Right lobe of liver (tissue), 6 donors: ENCODE data around the gene CBLL1. TPM values are rescaled to one million over a fixed set of nuclear protein-coding genes. Genes with fewer than 3 reads are reported as not detected.

Experiments used
- ATAC-seq, 4 donors: fragments of 200-7000 bp; cut with Tn5 transposase; one replicate each; pipeline ENCODE4 v1.9.1; 2020; ENCODE audit warnings: mild to moderate bottlenecking in 4 of 4, moderate library complexity in 4 of 4
- DNase-seq, 3 donors: peaks; one replicate each; pipeline ENCODE4 v3.0.0-alpha.2; 2020
- H3K27ac ChIP-seq, 3 donors: fragments of 200-600 bp; one replicate each; pipeline ENCODE4 v1.8.0; 2022
- H3K27me3 ChIP-seq, 2 donors: fragments of 200-600 bp; one replicate each; pipeline ENCODE4 v1.8.0; 2022
- H3K36me3 ChIP-seq, 4 donors: fragments of 200-600 bp; sonication (generic) in 1 of 4; one replicate each; pipeline versions ENCODE4 v1.5.1 to v1.8.0; 2017 to 2022; ENCODE audit warnings: control low read depth in 1 of 4
- H3K4me1 ChIP-seq, 4 donors: fragments of 200-600 bp; sonication (generic) in 1 of 4; one replicate each; pipeline versions ENCODE4 v1.5.1 to v1.8.0; 2017 to 2022; ENCODE audit warnings: control low read depth in 1 of 4
- H3K4me3 ChIP-seq, 3 donors: fragments of 200-600 bp; one replicate each; pipeline ENCODE4 v1.8.0; 2022
- H3K9me3 ChIP-seq, 4 donors: fragments of 200-600 bp; sonication (generic) in 1 of 4; one replicate each; pipeline versions ENCODE4 v1.5.1 to v1.8.0; 2017 to 2022; ENCODE audit warnings: control low read depth in 1 of 4
- POLR2A ChIP-seq: fragments of 450-650 bp; IDR thresholded peaks from one replicate; pipeline ENCODE4 v1.6.1; 2017; ENCODE audit warnings: antibody characterized with exemption, mild to moderate bottlenecking
- WGBS: methylation state at CpG from one replicate; pipeline ENCODE4 v1.1.6; 2018; ENCODE audit warnings: low coverage, low lambda C conversion rate; ENCODE audit not compliant: insufficient coverage; ENCODE audit errors: missing lambda C conversion rate; 5-methylcytosine and 5-hydroxymethylcytosine counted together
- intact Hi-C, 2 donors: fragments of 100-400 bp; cut with DNase I; formaldehyde crosslinking; loops; one replicate each; pipeline versions ENCODE4 v1.11.2 to v1.14.1; 2022
- total RNA-seq, 6 experiments: library from RNA; depleted of rRNA in 2 of 6; stranded (reverse); fragments of >200 nt in 2 of 6; fragmentation: NEBNext Ultra II Directional in 3 of 6; extraction: Animal tissue kit (Norgen Biotek cat#: 25700) in 3 of 6; gene quantifications; one replicate each; pipeline versions ENCODE4 v1.1.0 to v1.2.4, GENCODE V29; 2016 to 2023
- TF ChIP-seq, protein P1 (sequence below), 4 donors: fragments of 200-600 bp in 3 of 4; fragments of 450-650 bp in 1 of 4; IDR thresholded peaks; one replicate each; pipeline versions ENCODE4 v1.5.1 to v1.8.0; 2016 to 2022; ENCODE audit warnings: antibody characterized with exemption in 4 of 4, mild to moderate bottlenecking in 2 of 4
- donor health status: DM: no; HTN: yes; CAD: no.
- donor health status: DM: no; HTN: no; CAD: no.
- donor health status: DM: no; HTN: no; CAD: no.
- donor health status: DM: no; HTN: yes; CAD: no.
- donor health status: DM: no; HTN: yes; CAD: no.

Gene CBLL1
- total RNA-seq, 6 experiments from 2014 or later = 5.8 to 11.6 (median 8.5) TPM

DNA sequence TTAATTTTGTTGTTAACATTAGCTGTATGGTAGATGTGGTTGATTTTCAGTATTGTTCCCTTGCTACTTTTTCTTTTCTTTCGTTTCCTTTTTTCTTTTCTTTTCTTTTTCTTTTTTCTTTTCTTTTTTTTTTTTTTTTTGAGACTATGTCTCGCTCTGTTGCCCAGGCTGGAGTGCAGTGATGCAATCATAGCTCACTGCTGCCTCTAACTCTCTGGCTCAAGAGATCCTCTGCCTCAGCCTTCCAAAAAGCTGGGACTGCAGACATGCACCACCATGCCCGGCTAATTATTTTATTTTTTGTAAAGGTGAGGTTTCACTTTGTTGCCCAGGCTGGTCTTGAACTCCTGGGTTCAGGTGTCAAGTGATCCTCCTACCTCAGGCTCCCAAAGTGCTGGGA lies 44.7 kb downstream of the CBLL1 start:
- Histone ChIP-seq H3K27me3 (no peaks in the 10 kb centered on the region), H3K36me3 (no peaks in the 10 kb centered on the region), H3K9me3 (no peaks in the 10 kb centered on the region), H3K27ac (no peak overlapping the region), H3K4me3 (no peak overlapping the region), H3K4me1 (no peaks in the 10 kb centered on the region)
- TF ChIP-seq, protein P1, sequence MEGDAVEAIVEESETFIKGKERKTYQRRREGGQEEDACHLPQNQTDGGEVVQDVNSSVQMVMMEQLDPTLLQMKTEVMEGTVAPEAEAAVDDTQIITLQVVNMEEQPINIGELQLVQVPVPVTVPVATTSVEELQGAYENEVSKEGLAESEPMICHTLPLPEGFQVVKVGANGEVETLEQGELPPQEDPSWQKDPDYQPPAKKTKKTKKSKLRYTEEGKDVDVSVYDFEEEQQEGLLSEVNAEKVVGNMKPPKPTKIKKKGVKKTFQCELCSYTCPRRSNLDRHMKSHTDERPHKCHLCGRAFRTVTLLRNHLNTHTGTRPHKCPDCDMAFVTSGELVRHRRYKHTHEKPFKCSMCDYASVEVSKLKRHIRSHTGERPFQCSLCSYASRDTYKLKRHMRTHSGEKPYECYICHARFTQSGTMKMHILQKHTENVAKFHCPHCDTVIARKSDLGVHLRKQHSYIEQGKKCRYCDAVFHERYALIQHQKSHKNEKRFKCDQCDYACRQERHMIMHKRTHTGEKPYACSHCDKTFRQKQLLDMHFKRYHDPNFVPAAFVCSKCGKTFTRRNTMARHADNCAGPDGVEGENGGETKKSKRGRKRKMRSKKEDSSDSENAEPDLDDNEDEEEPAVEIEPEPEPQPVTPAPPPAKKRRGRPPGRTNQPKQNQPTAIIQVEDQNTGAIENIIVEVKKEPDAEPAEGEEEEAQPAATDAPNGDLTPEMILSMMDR (IDR thresholded peaks at IDR 0.05) = no peak
- no peak for TF ChIP-seq POLR2A
- no peak for DNase-seq
- no peak for ATAC-seq
- intact Hi-C loops = no loop called here
- whole genome bisulfite sequencing = 67% methylated on average over 3 of the region's 3 CpGs

DNA sequence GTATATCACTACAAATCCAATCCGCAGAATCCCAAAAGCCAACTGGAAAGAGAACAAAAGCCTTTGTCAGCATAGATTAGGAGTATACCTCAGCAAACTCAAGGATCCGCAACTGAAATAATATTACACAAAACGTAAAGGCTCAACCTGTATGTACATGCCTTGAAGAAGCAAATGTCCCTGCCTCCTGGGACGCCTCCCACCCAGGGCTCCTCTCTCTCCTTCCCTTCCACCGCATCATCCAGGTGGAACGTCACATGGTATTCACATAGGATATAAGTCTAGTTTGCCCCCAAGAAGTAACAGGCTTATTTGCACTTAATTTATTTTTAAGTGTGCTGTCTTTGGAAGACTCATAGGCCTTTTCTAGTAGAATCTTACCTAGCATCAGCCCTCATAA lies 45.7 kb downstream of the CBLL1 start:
- Histone ChIP-seq H3K27ac (no peak overlapping the region), H3K36me3 (no peaks in the 10 kb centered on the region), H3K9me3 (no peaks in the 10 kb centered on the region), H3K4me1 (no peaks in the 10 kb centered on the region), H3K4me3 (no peak overlapping the region), H3K27me3 (no peaks in the 10 kb centered on the region)
- no peak for TF ChIP-seq POLR2A
- TF ChIP-seq, protein P1 (IDR thresholded peaks at IDR 0.05) = no peak
- intact Hi-C loops = no loop called here
- WGBS = 78% methylated on average over 5 of the region's 6 CpGs
- ATAC-seq (no peak), DNase-seq (no peak)

DNA sequence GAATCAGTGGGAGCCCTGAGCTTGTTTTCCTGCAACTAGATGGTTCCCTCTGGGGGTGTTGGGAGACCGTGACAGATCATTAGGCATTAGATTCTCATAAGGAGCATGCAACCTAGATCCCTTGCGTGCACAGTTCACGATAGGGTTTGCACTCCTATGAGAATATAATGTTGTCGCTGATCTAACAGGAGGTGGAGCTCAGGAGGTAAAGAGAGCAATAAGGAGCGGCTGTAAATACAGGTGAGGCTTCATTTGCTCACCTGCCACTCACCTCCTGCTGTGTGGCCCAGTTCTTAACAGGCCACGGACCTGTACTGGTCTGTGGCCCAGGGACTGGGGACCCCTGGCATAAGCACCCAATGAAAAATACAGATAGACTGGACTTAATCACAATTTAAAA lies 48.4 kb downstream of the CBLL1 start:
- ATAC-seq = no peak
- intact Hi-C loops = no loop called here
- WGBS = 89% methylated on average over 6 of the region's 6 CpGs

DNA sequence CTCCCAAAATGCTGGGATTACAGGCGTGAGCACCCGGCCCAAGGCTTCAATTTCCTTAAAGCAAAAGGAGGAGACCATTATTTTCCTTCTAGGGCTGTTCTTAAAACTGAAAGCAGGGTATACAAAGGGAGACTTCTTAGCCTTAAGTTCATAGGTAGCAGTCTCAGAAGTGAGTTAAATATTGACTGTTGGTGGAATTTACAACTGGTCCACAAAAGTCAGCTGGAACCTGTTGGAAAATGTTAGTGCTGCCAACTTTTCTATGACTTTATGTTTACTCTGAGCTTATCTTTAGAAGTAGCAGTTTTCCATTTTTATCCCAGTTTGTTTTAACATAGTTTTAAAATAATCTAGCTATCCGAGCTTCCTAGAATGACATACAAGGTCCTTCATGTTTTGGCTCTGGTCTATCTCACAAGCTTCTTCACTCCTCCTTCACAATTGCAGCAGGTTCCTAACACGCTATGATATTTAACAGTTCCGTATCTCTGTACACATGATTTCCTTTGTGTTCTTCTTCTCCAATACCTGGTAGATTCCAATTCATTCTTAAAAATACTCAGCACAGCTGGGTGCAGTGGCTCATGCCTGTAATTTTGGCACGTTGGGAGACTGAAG lies 55.8 kb downstream of the CBLL1 start:
- intact Hi-C loops = no loop called here
- Histone ChIP-seq H3K36me3 (no peaks in the 10 kb centered on the region), H3K4me1 (peaks cover 0 to 11% (median 0%) of the 10 kb centered on the region in 4 donors), H3K4me3 (no peak overlapping the region), H3K27me3 (no peaks in the 10 kb centered on the region), H3K9me3 (no peaks in the 10 kb centered on the region), H3K27ac (no peak overlapping the region)
- WGBS = 43% methylated on average over 6 of the region's 6 CpGs
- DNase-seq = no peak
- ATAC-seq = peak; percentile 75 to 84 (median 79)
- TF ChIP-seq POLR2A = no peak
- TF ChIP-seq, protein P1 (IDR thresholded peaks at IDR 0.05) = no peak

More for the DNA sequence above, 48.4 kb downstream of the CBLL1 start:
- H3K27me3 ChIP-seq = no peaks in the 10 kb centered on the region
- no peaks in the 10 kb centered on the region for H3K36me3 ChIP-seq
- DNase-seq = no peak
- H3K27ac ChIP-seq = no peak overlapping the region
- H3K4me1 ChIP-seq = no peaks in the 10 kb centered on the region
- H3K4me3 ChIP-seq = no peak overlapping the region
- no peaks in the 10 kb centered on the region for H3K9me3 ChIP-seq
- no peak for TF ChIP-seq POLR2A
- TF ChIP-seq, protein P1 (IDR thresholded peaks at IDR 0.05) = no peak
